PC-3 (cell line): ENCODE data around the gene G6PC1. TPM values are rescaled to one million over a fixed set of nuclear protein-coding genes. Genes with fewer than 3 reads are reported as not detected.

Source experiments
- ATAC-seq: fragments of 200-7000 bp; cut with Tn5 transposase; 2 replicates; pipeline ENCODE4 v1.9.1; 2020; ENCODE audit warnings: mild to moderate bottlenecking, moderate library complexity
- BruUV-seq: library from RNA; stranded (reverse); fragments of 400-500 nt; replicated peaks from 2 replicates; lab custom pipeline; 2021; lab: Mats Ljungman, UMichigan
- CTCF ChIA-PET: fragments of 300-600 bp; sonication (Branson Sonifier 250); formaldehyde crosslinking; loops from one replicate; lab custom pipeline; 2022; ENCODE audit warnings: antibody characterized with exemption; lab: Charles Lee
- POLR2A ChIA-PET: fragments of 300-600 bp; sonication (Branson Sonifier 250); formaldehyde crosslinking; loops from one replicate; lab custom pipeline; 2022; ENCODE audit warnings: antibody characterized with exemption; ENCODE audit not compliant: unreplicated experiment; lab: Charles Lee
- DNase-seq: peaks from one replicate; pipeline ENCODE4 v3.0.0-alpha.2; 2015
- H2AFZ ChIP-seq: fragments of 300-600 bp; sonication (generic); 2 replicates; pipeline ENCODE4 v1.6.0; 2016; ENCODE audit warnings: antibody characterized with exemption, low read length
- H3F3A ChIP-seq: fragments of 300-600 bp; sonication (generic); one replicate; pipeline ENCODE4 v1.6.0; 2017; ENCODE audit warnings: antibody characterized with exemption, low read length, control low read depth, mild to moderate bottlenecking; ENCODE audit not compliant: unreplicated experiment
- H3K27ac ChIP-seq: fragments of 300-600 bp; sonication (generic); 2 replicates; pipeline ENCODE4 v1.5.1; 2016; ENCODE audit warnings: mild to moderate bottlenecking, low read length
- H3K27me3 ChIP-seq: fragments of 300-600 bp; sonication (generic); 2 replicates; pipeline ENCODE4 v1.6.1; 2016; ENCODE audit warnings: low read length, mixed read lengths
- H3K36me3 ChIP-seq: fragments of 300-600 bp; sonication (generic); 2 replicates; pipeline ENCODE4 v1.6.1; 2016; ENCODE audit warnings: low read depth, mixed run types, low read length, mixed read lengths
- H3K4me1 ChIP-seq: fragments of 300-600 bp; sonication (generic); 2 replicates; pipeline ENCODE4 v1.5.1; 2016; ENCODE audit warnings: low read length; ENCODE audit not compliant: insufficient read depth
- H3K4me2 ChIP-seq: fragments of 300-600 bp; sonication (generic); 2 replicates; pipeline ENCODE4 v1.6.0; 2016; ENCODE audit warnings: low read length
- H3K4me3 ChIP-seq: fragments of 300-600 bp; sonication (generic); 2 replicates; pipeline ENCODE4 v1.5.1; 2016; ENCODE audit warnings: mild to moderate bottlenecking, low read length, mixed read lengths
- H3K79me2 ChIP-seq: fragments of 300-600 bp; sonication (generic); 2 replicates; pipeline ENCODE4 v1.6.1; 2017; ENCODE audit warnings: low read length, mixed read lengths
- H3K9ac ChIP-seq: fragments of 300-600 bp; sonication (generic); 2 replicates; pipeline ENCODE4 v1.6.0; 2016; ENCODE audit warnings: mild to moderate bottlenecking, low read length
- H3K9me2 ChIP-seq: fragments of 300-600 bp; sonication (generic); replicated peaks from 2 replicates; pipeline ENCODE4 v1.6.1; 2016; ENCODE audit warnings: mixed run types, low read length, mixed read lengths
- H3K9me3 ChIP-seq: fragments of 300-600 bp; sonication (generic); 2 replicates; pipeline ENCODE4 v1.6.1; 2016; ENCODE audit warnings: low read length, mixed read lengths
- H4K20me1 ChIP-seq: fragments of 300-600 bp; sonication (generic); 2 replicates; pipeline ENCODE4 v1.6.1; 2016; ENCODE audit warnings: low read length, mixed read lengths
- EZH2 ChIP-seq: fragments of 300-600 bp; sonication (generic); IDR thresholded peaks from one replicate; pipeline ENCODE4 v1.6.1; 2017; ENCODE audit warnings: antibody characterized with exemption, mild to moderate bottlenecking, low read length; ENCODE audit not compliant: unreplicated experiment
- EZH2phosphoT487 ChIP-seq: fragments of 300-600 bp; sonication (generic); IDR thresholded peaks from 2 replicates; pipeline ENCODE4 v1.6.1; 2018; ENCODE audit warnings: mild to moderate bottlenecking, antibody characterized with exemption, low read length, borderline replicate concordance
- intact Hi-C: fragments of 100-400 bp; cut with micrococcal nuclease; formaldehyde crosslinking; loops from 2 replicates; pipeline ENCODE4 v1.9.0; 2023
- total RNA-seq: library from RNA; depleted of rRNA; stranded (reverse); fragments of >200 nt; gene quantifications from 2 replicates; pipeline ENCODE4 v1.2.3, GENCODE V29; 2014
- TF ChIP-seq, protein P1 (sequence below): fragments of 300-600 bp; sonication (generic); conservative IDR thresholded peaks from 2 replicates; pipeline ENCODE4 v1.5.1; 2017; ENCODE audit warnings: antibody characterized with exemption, low read depth, mild to moderate bottlenecking, low read length

G6PC1 gene
- total RNA-seq, 1 experiment from 2014 or later, result not detected

DNA sequence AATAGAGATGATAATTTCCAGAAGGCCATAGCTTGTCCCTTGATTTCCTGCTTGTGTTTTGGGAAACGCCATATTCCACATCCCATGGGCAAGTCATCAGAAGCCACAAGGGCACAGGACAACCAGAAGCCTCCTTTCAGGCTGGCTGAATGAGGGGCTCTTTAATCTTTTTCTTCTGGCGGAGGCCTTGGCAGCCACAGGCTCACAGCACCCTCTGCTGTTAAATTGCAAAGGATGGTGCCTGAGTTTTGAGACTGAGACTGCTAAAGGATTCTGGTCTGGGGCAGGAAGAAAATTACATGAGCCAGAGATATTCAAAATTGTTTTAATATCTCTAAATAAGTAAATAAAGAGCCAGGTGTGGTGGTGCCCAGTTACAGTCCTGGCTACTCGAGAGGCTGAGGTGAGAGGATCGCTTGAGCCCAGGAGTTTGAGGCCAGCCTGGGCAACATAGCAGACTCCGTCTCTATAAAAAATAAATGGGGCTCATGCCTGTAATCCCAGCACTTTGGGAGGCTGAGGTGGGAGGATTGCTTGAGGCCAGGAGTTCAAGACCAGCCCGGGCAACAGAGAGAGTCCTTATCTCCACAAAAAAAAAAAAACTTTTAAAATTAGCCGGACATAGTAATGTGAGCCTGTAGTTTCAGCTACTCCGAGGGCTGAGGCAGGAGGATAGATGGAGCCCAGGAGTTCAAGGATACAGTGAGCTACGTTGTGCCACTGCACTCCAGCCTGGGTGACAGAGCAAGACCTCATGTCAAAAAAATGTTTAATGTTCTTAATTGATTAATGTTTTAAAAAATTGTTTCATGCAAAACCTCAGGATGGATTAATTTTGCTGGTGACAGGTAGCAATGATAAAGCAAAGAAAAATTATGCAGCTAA is 37.4 kb downstream of the G6PC1 start:
- Histone ChIP-seq H3K9me2 (no peaks in the 10 kb centered on the region), H3K4me3 (no peak overlapping the region), H3K27ac (no peak overlapping the region), H3K9me3 (no peaks in the 10 kb centered on the region), H3K4me2 (no peak overlapping the region), H3K9ac (no peak overlapping the region), H3K79me2 (no peaks in the 10 kb centered on the region), H3F3A (no peaks in the 10 kb centered on the region), H3K4me1 (no peaks in the 10 kb centered on the region), H3K36me3 (no peaks in the 10 kb centered on the region), H2AFZ (no peak overlapping the region), H4K20me1 (no peaks in the 10 kb centered on the region), H3K27me3 (no peaks in the 10 kb centered on the region)
- ATAC-seq (peak; percentile 62; the same call in 1 of the 2 replicates), DNase-seq (peak; percentile 59)
- ChIA-PET CTCF (no interaction called here), POLR2A (no interaction called here)
- no TSS peak for BruUV-seq
- intact Hi-C loops, result no loop called here
- TF ChIP-seq EZH2phosphoT487, result no peak
- TF ChIP-seq, protein P1, sequence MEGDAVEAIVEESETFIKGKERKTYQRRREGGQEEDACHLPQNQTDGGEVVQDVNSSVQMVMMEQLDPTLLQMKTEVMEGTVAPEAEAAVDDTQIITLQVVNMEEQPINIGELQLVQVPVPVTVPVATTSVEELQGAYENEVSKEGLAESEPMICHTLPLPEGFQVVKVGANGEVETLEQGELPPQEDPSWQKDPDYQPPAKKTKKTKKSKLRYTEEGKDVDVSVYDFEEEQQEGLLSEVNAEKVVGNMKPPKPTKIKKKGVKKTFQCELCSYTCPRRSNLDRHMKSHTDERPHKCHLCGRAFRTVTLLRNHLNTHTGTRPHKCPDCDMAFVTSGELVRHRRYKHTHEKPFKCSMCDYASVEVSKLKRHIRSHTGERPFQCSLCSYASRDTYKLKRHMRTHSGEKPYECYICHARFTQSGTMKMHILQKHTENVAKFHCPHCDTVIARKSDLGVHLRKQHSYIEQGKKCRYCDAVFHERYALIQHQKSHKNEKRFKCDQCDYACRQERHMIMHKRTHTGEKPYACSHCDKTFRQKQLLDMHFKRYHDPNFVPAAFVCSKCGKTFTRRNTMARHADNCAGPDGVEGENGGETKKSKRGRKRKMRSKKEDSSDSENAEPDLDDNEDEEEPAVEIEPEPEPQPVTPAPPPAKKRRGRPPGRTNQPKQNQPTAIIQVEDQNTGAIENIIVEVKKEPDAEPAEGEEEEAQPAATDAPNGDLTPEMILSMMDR, result peak; percentile 71

DNA sequence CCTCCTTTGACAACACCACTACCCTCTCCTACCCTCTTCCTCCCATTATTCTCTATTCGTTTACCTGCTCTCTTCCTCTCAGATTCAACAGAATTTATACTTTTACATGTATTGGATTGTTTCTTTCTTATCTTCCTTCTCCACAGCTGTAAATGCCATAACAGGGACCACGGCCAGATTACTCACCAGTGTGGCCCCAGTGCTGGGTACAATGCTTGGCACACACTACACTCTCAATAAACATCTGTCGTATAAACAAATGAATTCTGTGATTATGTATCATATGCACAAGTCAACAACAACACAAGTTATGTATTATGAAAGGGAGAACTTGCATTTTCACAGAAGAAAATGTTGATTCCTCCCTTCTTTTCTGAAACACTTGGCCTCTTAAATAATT is 43.6 kb downstream of the G6PC1 start:
- no TSS peak for BruUV-seq
- POLR2A ChIA-PET, result no interaction called here
- no peak for DNase-seq
- intact Hi-C loops, result no loop called here
- Histone ChIP-seq H3K27me3 (no peaks in the 10 kb centered on the region), H3F3A (no peaks in the 10 kb centered on the region), H4K20me1 (no peaks in the 10 kb centered on the region), H3K9me2 (no peaks in the 10 kb centered on the region), H3K9ac (no peak overlapping the region), H3K27ac (no peak overlapping the region), H3K4me2 (no peak overlapping the region), H3K4me1 (no peaks in the 10 kb centered on the region), H3K79me2 (no peaks in the 10 kb centered on the region), H3K4me3 (no peak overlapping the region), H3K36me3 (no peaks in the 10 kb centered on the region), H3K9me3 (no peaks in the 10 kb centered on the region), H2AFZ (no peak overlapping the region)
- CTCF ChIA-PET, result no interaction called here
- peak; percentile 54 for ATAC-seq
- TF ChIP-seq, protein P1, result no peak
- TF ChIP-seq EZH2phosphoT487, result no peak
- no peak for TF ChIP-seq EZH2

DNA sequence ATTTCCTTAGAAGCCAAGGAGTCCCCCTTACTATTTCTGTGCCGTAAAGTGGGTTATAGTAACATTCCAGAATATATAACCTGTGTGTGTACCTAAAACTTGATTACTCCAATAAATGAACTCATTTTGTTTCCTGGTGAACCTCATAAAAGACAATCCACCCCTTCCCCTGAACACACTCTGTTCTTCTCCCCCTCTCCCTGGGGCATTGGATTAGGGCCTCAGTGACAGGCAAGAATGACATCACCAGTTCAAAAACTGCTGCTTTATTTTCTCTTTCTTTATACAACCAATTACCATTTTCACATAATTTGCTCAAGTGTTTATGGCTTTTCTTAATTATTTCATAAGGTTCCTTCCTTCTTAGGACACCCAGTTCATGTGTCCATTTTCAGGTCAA is 46.2 kb downstream of the G6PC1 start:
- Histone ChIP-seq H3K27me3 (no peaks in the 10 kb centered on the region), H3K27ac (no peak overlapping the region), H3K36me3 (no peaks in the 10 kb centered on the region), H4K20me1 (no peaks in the 10 kb centered on the region), H3K9me3 (no peaks in the 10 kb centered on the region), H3K9me2 (no peaks in the 10 kb centered on the region), H3F3A (no peaks in the 10 kb centered on the region), H2AFZ (no peak overlapping the region), H3K9ac (no peak overlapping the region), H3K79me2 (no peaks in the 10 kb centered on the region), H3K4me3 (no peak overlapping the region), H3K4me2 (no peak overlapping the region), H3K4me1 (no peaks in the 10 kb centered on the region)
- intact Hi-C loops, result no loop called here
- TF ChIP-seq EZH2 (no peak), EZH2phosphoT487 (no peak)
- TF ChIP-seq, protein P1, result no peak
- POLR2A ChIA-PET, result no interaction called here
- no TSS peak for BruUV-seq
- CTCF ChIA-PET, result no interaction called here
- DNase-seq, result no peak
- no peak; the same call in 1 of the 2 replicates for ATAC-seq
